GM18502 (cell line): ENCODE data around the gene ZNF658.
A peak's percentile ranks its signal among the peaks of the same experiment; 100 is the strongest.
"Not testable (repeated sequence)": the region's sequence is repeated elsewhere in the genome, so short reads cannot be mapped to it uniquely, and the experiment has no call there.

ENCODE experiments used
- ATAC-seq: cut with Tn5 transposase; IDR thresholded peaks from one replicate; pipeline ENCODE4 v1.9.1; 2021; ENCODE audit warnings: mild to moderate bottlenecking; ENCODE audit not compliant: unreplicated experiment, poor library complexity

ZNF658 gene

GRCh38 chr9:66900490-66901131 lies at the start of gene ZNF658:
ZNF658 (plus strand) TSS chr9:66900725; CDS start chr9:66903562, 2,837 bp downstream.
- ATAC-seq = peak; percentile 96

- ATAC-seq = not testable (repeated sequence)
Measured at GRCh38 chr9:66861732-66862131, 38.8 kb upstream of the ZNF658 start.

GRCh38 chr9:66868660-66869059 lies 31.9 kb upstream of the ZNF658 start:
- ATAC-seq = not testable (repeated sequence)

- peak; percentile 65 for ATAC-seq
Measured at GRCh38 chr9:66880605-66881004, 19.9 kb upstream of the ZNF658 start.

GRCh38 chr9:66881847-66882246 lies 18.7 kb upstream of the ZNF658 start:
- not testable (repeated sequence) for ATAC-seq

- ATAC-seq = peak; percentile 81
Measured at GRCh38 chr9:66890334-66890733, 10.2 kb upstream of the ZNF658 start.

GRCh38 chr9:66901141-66901540 lies 616 bp downstream of the ZNF658 start:
- ATAC-seq = peak; percentile 37

GRCh38 chr9:66909560-66909959 lies 9.0 kb downstream of the ZNF658 start:
- ATAC-seq = not testable (repeated sequence)

GRCh38 chr9:66920072-66920471 lies 19.5 kb downstream of the ZNF658 start:
- not testable (repeated sequence) for ATAC-seq

- not testable (repeated sequence) for ATAC-seq
Measured at GRCh38 chr9:66936194-66936870, 35.8 kb downstream of the ZNF658 start.

GRCh38 chr9:66937662-66938061 lies 37.1 kb downstream of the ZNF658 start:
- not testable (repeated sequence) for ATAC-seq

GRCh38 chr9:66938322-66938721 lies 37.8 kb downstream of the ZNF658 start:
- ATAC-seq = not testable (repeated sequence)

GRCh38 chr9:66939878-66940830 lies 39.6 kb downstream of the ZNF658 start:
- ATAC-seq = not testable (repeated sequence)

- ATAC-seq = not testable (repeated sequence)
Measured at GRCh38 chr9:66942400-66943155, 42.1 kb downstream of the ZNF658 start.

GRCh38 chr9:66952576-66952975 lies 52.1 kb downstream of the ZNF658 start:
- not testable (repeated sequence) for ATAC-seq
